Measurements from ENCODE around the gene MBNL2. TPM values are rescaled to one million over a fixed set of nuclear protein-coding genes. Genes with fewer than 3 reads are reported as not detected.

Gene MBNL2
- total and polyA plus RNA-seq, 2 of the 4 experiments (the other 2 are of a cell fraction): 26.9 to 103 TPM

DNA sequence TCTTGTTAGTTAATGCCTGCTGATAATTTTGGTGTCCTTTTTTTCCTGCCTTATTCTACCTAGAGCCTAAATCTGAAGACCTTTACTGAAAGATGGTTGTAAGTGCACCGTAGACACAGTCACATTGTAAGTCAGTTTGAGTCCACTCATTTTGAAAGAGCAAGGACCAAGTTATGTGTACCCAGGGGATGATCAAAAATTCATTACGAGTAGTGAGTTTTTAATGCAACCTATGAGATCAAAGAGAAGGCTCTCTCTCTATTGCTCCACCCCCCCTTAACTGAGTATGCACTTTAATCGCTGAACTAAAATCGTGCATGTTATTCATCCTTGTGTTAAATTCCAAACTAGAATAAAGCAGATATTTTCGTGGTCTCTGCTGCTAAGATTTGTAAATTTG is 213.7 kb downstream of the MBNL2 start (continued):
- TF ChIP-seq SMC3 (IDR thresholded peaks at IDR 0.05; ENCODE audit: low read depth, low read length): no peak
- TF ChIP-seq, protein P1, sequence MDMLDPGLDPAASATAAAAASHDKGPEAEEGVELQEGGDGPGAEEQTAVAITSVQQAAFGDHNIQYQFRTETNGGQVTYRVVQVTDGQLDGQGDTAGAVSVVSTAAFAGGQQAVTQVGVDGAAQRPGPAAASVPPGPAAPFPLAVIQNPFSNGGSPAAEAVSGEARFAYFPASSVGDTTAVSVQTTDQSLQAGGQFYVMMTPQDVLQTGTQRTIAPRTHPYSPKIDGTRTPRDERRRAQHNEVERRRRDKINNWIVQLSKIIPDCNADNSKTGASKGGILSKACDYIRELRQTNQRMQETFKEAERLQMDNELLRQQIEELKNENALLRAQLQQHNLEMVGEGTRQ (IDR thresholded peaks at IDR 0.05; ENCODE audit: low read depth, low read length): no peak
- no peak for TF ChIP-seq NFE2L2 (IDR thresholded peaks at IDR 0.05; ENCODE audit: low read depth, low read length)
- no peak for TF ChIP-seq FOS (IDR thresholded peaks at IDR 0.05; ENCODE audit: low read depth, low read length)
- no peak for TF ChIP-seq CEBPB (IDR thresholded peaks at IDR 0.05; ENCODE audit: low read depth, low read length)
- TF ChIP-seq POLR2A (IDR thresholded peaks at IDR 0.05; ENCODE audit: low read depth, low read length): no peak

DNA sequence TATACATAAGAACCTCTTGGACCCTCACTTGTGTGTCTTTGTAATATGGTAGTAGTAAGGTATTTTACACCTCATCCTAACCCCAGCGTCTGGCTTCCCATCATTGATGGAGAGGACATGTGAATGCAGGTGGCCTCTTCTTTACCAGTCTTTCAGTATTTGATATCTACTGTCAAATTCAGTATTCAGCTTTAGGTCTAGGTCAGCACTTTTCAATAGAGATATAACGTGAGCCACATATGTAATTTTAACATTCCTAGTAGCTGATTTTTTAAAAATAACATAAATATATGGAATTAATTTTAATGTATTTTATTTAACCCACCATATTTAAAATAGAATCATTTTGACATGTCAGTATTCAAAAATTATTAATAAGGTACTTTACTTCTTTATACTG is 214.7 kb downstream of the MBNL2 start:
- peaks cover 22 to 50% of the 10 kb centered on the region in 2 experiments for H3K79me1 ChIP-seq (ENCODE audit: low read depth in 1 of 2, low read length in 2 of 2)
- no peak overlapping the region for H2BK120ac ChIP-seq (ENCODE audit: low read depth, low read length)
- H3K36me3 ChIP-seq (ENCODE audit: control insufficient read depth, insufficient read depth, low read length): no peaks in the 10 kb centered on the region
- peaks cover 5% of the 10 kb centered on the region; the same call in 1 of the 2 replicates for H3K9me1 ChIP-seq (ENCODE audit: insufficient read depth, low read length)
- H3K4me1 ChIP-seq (ENCODE audit: control insufficient read depth, insufficient read depth, low read length): peaks cover 4% of the 10 kb centered on the region; the same call in 1 of the 2 replicates
- H3K27ac ChIP-seq (ENCODE audit: insufficient read depth, low read length): no peak overlapping the region
- no peak overlapping the region for H3K9ac ChIP-seq (ENCODE audit: low read depth, low read length)
- H2AK5ac ChIP-seq (ENCODE audit: low read depth, low read length): no peak overlapping the region
- CTCF ChIA-PET: no interaction called here
- H3K4me3 ChIP-seq (ENCODE audit: insufficient read depth, low read depth, low read length): no peak overlapping the region
- H3K14ac ChIP-seq (replicated peaks; ENCODE audit: low read depth, low read length): no peak overlapping the region
- no peak for TF ChIP-seq CEBPB (IDR thresholded peaks at IDR 0.05; ENCODE audit: low read depth, low read length)
- peak; percentile 55 for TF ChIP-seq MAFK (IDR thresholded peaks at IDR 0.05; ENCODE audit: low read depth, low read length)
- TF ChIP-seq MAZ (IDR thresholded peaks at IDR 0.05; ENCODE audit: borderline replicate concordance, low read depth, low read length): no peak
- no peak for TF ChIP-seq RFX5 (IDR thresholded peaks at IDR 0.05; ENCODE audit: low read depth, low read length)
- no peak for TF ChIP-seq RCOR1 (IDR thresholded peaks at IDR 0.05; ENCODE audit: insufficient replicate concordance, low read length)
- no peak for TF ChIP-seq CHD1 (IDR thresholded peaks at IDR 0.05; ENCODE audit: low read depth, low read length)
- TF ChIP-seq, protein P2, sequence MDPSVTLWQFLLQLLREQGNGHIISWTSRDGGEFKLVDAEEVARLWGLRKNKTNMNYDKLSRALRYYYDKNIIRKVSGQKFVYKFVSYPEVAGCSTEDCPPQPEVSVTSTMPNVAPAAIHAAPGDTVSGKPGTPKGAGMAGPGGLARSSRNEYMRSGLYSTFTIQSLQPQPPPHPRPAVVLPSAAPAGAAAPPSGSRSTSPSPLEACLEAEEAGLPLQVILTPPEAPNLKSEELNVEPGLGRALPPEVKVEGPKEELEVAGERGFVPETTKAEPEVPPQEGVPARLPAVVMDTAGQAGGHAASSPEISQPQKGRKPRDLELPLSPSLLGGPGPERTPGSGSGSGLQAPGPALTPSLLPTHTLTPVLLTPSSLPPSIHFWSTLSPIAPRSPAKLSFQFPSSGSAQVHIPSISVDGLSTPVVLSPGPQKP (IDR thresholded peaks at IDR 0.05; ENCODE audit: borderline replicate concordance, low read depth, low read length): no peak
- no peak for TF ChIP-seq RAD21 (IDR thresholded peaks at IDR 0.05; ENCODE audit: low read length)
- TF ChIP-seq POLR2A (IDR thresholded peaks at IDR 0.05; ENCODE audit: low read depth, low read length): no peak
- H3K9me3 ChIP-seq (ENCODE audit: control insufficient read depth, insufficient read depth, low read length): no peaks in the 10 kb centered on the region
- no CpG with 5 or more reads among the region's 2 CpGs for WGBS, 2 experiments (ENCODE audit: extremely low coverage in 2 of 2, insufficient read length in 1 of 2)
- no peaks in the 10 kb centered on the region for H3K27me3 ChIP-seq (ENCODE audit: control insufficient read depth, insufficient read depth, low read length)
- H3K18ac ChIP-seq (ENCODE audit: low read depth, low read length): no peak overlapping the region
- H3K4me2 ChIP-seq (ENCODE audit: low read depth, low read length): peak overlapping the region; percentile 58
- H2BK15ac ChIP-seq (ENCODE audit: low read depth, low read length): no peak overlapping the region
- no peak overlapping the region for H2BK5ac ChIP-seq (ENCODE audit: low read depth, low read length, poor library complexity, severe bottlenecking)
- dilution Hi-C loops (cut with HindIII; ENCODE audit: low sequenced_read_pairs, unreplicated experiment): no loop called here
- no peak overlapping the region for H4K5ac ChIP-seq (ENCODE audit: low read depth, low read length)
- intact Hi-C loops (cut with micrococcal nuclease): loop anchor here (1.0 to 10.0 kb wide), 3 partner anchors 108 to 220 kb away; no protein-coding TSS in a partner anchor
- peaks cover 13% of the 10 kb centered on the region for H4K20me1 ChIP-seq (ENCODE audit: insufficient read depth, low read length)
- BruUV-seq (replicated peaks): no TSS peak
- POLR2A ChIA-PET (ENCODE audit: unreplicated experiment): no interaction called here
- H2AFZ ChIP-seq (replicated peaks; ENCODE audit: low read length, poor library complexity): no peak overlapping the region
- H2AK9ac ChIP-seq (replicated peaks; ENCODE audit: low read depth, low read length, poor library complexity): no peak overlapping the region
- no peak for DNase-seq
- no peak overlapping the region for H2BK20ac ChIP-seq (ENCODE audit: low read depth, low read length)
- H4K8ac ChIP-seq (ENCODE audit: low read depth in 2 of 2, low read length in 2 of 2): no peak overlapping the region
- H3K4ac ChIP-seq (ENCODE audit: low read depth, low read length): no peak overlapping the region
- H3K56ac ChIP-seq (ENCODE audit: extremely low read depth, insufficient read depth, low read length): no peak overlapping the region
- in situ Hi-C loops (cut with MboI; ENCODE audit: low sequenced_read_pairs): no loop called here
- no peak overlapping the region for H4K91ac ChIP-seq (ENCODE audit: insufficient read depth, low read depth, low read length)
- ATAC-seq (ENCODE audit: low read depth): no peak
- H3K23ac ChIP-seq (ENCODE audit: low read depth, low read length): no peak overlapping the region

Measured in IMR-90 (cell line).